Upper lobe of left lung (tissue), 6 donors: ENCODE measurements around the gene CRYBA2. TPM values are rescaled to one million over a fixed set of nuclear protein-coding genes. Genes with fewer than 3 reads are reported as not detected.

Experiments used
- ATAC-seq, 2 donors: fragments of 200-7000 bp; cut with Tn5 transposase; one replicate each; pipeline ENCODE4 v1.9.1; 2022; ENCODE audit warnings: mild to moderate bottlenecking in 2 of 2, moderate library complexity in 2 of 2; ENCODE audit not compliant: low FRiP score in 2 of 2
- DNase-seq, 2 donors: peaks; one replicate each; pipeline ENCODE4 v3.0.0-alpha.2; 2019 to 2020
- H3K27ac ChIP-seq, 4 donors: fragments of 200-600 bp; sonication (generic); one replicate each; pipeline ENCODE4 v1.5.1; 2016 to 2019
- H3K27me3 ChIP-seq, 4 donors: fragments of 200-600 bp; sonication (generic); one replicate each; pipeline ENCODE4 v1.5.1; 2017 to 2019
- H3K36me3 ChIP-seq, 4 donors: fragments of 200-600 bp; sonication (generic); one replicate each; pipeline ENCODE4 v1.5.1; 2016 to 2019
- H3K4me1 ChIP-seq, 4 donors: fragments of 200-600 bp; sonication (generic); one replicate each; pipeline ENCODE4 v1.5.1; 2018 to 2019
- H3K4me3 ChIP-seq, 4 donors: fragments of 200-600 bp; sonication (generic); one replicate each; pipeline ENCODE4 v1.5.1; 2017 to 2019; ENCODE audit warnings: mild to moderate bottlenecking in 2 of 4, moderate library complexity in 1 of 4
- H3K9me3 ChIP-seq, 4 donors: fragments of 200-600 bp; sonication (generic); one replicate each; pipeline ENCODE4 v1.5.1; 2018 to 2019
- EP300 ChIP-seq, 4 donors: sonication (generic); formaldehyde crosslinking; IDR thresholded peaks; one replicate each; pipeline ENCODE4 v1.5.1; 2017; ENCODE audit warnings: antibody characterized with exemption in 4 of 4, control low read depth in 2 of 4
- POLR2A ChIP-seq, 4 donors: fragments of 450-650 bp; IDR thresholded peaks; one replicate each; pipeline ENCODE4 v1.5.1; 2016 to 2017; ENCODE audit warnings: antibody characterized with exemption in 4 of 4, mild to moderate bottlenecking in 2 of 4
- POLR2AphosphoS5 ChIP-seq, 2 donors: sonication (generic); formaldehyde crosslinking; IDR thresholded peaks; one replicate each; pipeline ENCODE4 v1.5.1; 2017; ENCODE audit warnings: antibody characterized with exemption in 2 of 2
- WGBS, 2 donors: methylation state at CpG; one replicate each; pipeline ENCODE4 v1.1.5; 2017 to 2018; 5-methylcytosine and 5-hydroxymethylcytosine counted together
- total RNA-seq, 6 donors: library from RNA; depleted of rRNA in 4 of 6; stranded (reverse); fragments of >200 nt in 4 of 6; gene quantifications; one replicate each; pipeline versions ENCODE4 v1.1.0 to v1.2.1, GENCODE V29; 2016 to 2021
- TF ChIP-seq, protein P1 (sequence below), 6 experiments: fragments of 450-650 bp in 4 of 6; fragments of 200-600 bp in 2 of 6; sonication (generic) in 2 of 6; IDR thresholded peaks; one replicate each; pipeline ENCODE4 v1.5.1; 2016 to 2019; ENCODE audit warnings: antibody characterized with exemption in 6 of 6
- donor health status: DM: no; HTN: no; CAD: no; lungs with moderate emphysema.
- donor health status: DM: no; HTN: yes; CAD: no; lungs with severe emphysema.

Gene CRYBA2
- total RNA-seq, 6 donors from 2014 or later, result not detected

- peak in 1 of 2 donors; percentile 56 for DNase-seq
- Histone ChIP-seq H3K4me1 (peaks cover 14 to 28% (median 20%) of the 10 kb centered on the region in 4 donors), H3K9me3 (no peaks in the 10 kb centered on the region), H3K36me3 (no peaks in the 10 kb centered on the region), H3K4me3 (no peak overlapping the region), H3K27ac (no peak overlapping the region), H3K27me3 (peaks cover 0 to 60% (median 35%) of the 10 kb centered on the region in 4 donors)
- TF ChIP-seq POLR2AphosphoS5 (IDR thresholded peaks at IDR 0.05) (no peak), EP300 (IDR thresholded peaks at IDR 0.05) (no peak), POLR2A (IDR thresholded peaks at IDR 0.05) (no peak)
- TF ChIP-seq, protein P1, sequence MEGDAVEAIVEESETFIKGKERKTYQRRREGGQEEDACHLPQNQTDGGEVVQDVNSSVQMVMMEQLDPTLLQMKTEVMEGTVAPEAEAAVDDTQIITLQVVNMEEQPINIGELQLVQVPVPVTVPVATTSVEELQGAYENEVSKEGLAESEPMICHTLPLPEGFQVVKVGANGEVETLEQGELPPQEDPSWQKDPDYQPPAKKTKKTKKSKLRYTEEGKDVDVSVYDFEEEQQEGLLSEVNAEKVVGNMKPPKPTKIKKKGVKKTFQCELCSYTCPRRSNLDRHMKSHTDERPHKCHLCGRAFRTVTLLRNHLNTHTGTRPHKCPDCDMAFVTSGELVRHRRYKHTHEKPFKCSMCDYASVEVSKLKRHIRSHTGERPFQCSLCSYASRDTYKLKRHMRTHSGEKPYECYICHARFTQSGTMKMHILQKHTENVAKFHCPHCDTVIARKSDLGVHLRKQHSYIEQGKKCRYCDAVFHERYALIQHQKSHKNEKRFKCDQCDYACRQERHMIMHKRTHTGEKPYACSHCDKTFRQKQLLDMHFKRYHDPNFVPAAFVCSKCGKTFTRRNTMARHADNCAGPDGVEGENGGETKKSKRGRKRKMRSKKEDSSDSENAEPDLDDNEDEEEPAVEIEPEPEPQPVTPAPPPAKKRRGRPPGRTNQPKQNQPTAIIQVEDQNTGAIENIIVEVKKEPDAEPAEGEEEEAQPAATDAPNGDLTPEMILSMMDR (IDR thresholded peaks at IDR 0.05), result no peak
- 13 to 16% methylated on average over 32 to 34 of the region's 34 CpGs for WGBS, 2 donors
- ATAC-seq, result no peak
These were observed 31.3 kb downstream of the CRYBA2 start for GRCh38 chr2:218961651-218962570.

DNA sequence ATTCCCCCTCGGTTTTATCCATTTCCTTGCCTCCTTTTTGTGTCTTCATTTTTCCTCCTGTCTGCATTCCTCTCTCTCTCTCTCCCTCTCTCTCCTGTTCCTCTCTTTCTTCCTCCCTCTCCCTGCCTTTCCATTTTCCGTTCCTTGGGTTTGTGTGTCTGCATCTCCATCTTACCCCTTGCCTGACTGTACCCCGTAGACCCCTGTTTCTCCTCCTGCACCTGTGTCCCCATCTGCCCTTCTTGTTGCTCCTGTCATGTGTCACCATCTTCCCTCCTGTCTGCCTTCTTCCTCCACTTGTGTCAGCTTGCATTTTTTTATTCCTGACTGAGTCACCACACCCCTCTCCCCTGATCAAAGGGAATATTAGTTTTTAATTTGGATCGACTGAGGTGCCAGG, 32.0 kb downstream of the CRYBA2 start:
- no peak for TF ChIP-seq EP300 (IDR thresholded peaks at IDR 0.05)
- no peak for TF ChIP-seq POLR2A (IDR thresholded peaks at IDR 0.05)
- no peak for TF ChIP-seq POLR2AphosphoS5 (IDR thresholded peaks at IDR 0.05)
- TF ChIP-seq, protein P1 (IDR thresholded peaks at IDR 0.05), result no peak
- Histone ChIP-seq H3K4me1 (peaks cover 14 to 28% (median 20%) of the 10 kb centered on the region in 4 donors), H3K4me3 (no peak overlapping the region), H3K27me3 (peaks cover 0 to 60% (median 35%) of the 10 kb centered on the region in 4 donors), H3K36me3 (no peaks in the 10 kb centered on the region), H3K27ac (no peak overlapping the region), H3K9me3 (no peaks in the 10 kb centered on the region)
- no peak for ATAC-seq
- no peak for DNase-seq
- WGBS, 2 donors, result 13% methylated on average over 4 of the region's 4 CpGs

DNA sequence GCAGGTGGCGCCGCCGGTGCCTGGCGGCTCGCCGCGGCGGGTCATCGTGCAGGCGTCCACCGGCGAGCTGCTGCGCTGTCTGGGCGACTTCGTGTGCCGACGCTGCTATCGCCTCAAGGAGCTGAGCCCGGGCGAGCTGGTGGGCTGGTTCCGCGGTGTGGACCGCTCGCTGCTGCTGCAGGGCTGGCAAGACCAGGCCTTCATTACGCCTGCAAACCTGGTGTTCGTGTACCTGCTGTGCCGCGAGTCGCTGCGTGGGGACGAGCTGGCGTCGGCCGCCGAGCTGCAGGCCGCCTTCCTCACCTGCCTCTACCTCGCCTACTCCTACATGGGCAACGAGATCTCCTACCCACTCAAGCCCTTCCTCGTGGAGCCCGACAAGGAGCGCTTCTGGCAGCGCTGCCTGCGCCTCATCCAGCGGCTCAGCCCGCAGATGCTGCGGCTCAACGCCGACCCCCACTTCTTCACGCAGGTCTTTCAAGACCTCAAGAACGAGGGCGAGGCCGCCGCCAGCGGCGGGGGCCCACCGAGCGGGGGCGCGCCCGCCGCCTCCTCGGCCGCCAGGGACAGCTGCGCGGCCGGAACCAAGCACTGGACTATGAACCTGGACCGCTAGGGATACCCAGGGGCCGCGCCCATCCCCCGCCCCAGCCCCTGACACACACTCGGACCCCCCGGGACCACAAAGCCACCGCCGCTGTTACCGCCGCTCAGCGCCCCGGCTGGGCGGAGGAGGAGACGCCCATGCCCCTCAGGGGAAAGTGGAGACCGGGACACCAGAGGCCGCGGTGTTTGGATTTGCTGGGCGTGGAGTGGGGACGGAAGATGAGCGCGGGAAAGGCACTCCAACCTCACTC, 32.7 kb downstream of the CRYBA2 start:
- ATAC-seq (no peak), DNase-seq (peak in 1 of 2 donors; percentile 83)
- Histone ChIP-seq H3K27ac (no peak overlapping the region), H3K4me1 (peaks cover 14 to 28% (median 20%) of the 10 kb centered on the region in 4 donors), H3K9me3 (no peaks in the 10 kb centered on the region), H3K27me3 (peaks cover 0 to 60% (median 35%) of the 10 kb centered on the region in 4 donors), H3K36me3 (no peaks in the 10 kb centered on the region), H3K4me3 (peak overlapping the region in 1 of 4 donors; percentile 37)
- WGBS, 2 donors, result 6 to 7% methylated on average over 13 to 28 of the region's 87 CpGs
- TF ChIP-seq POLR2A (IDR thresholded peaks at IDR 0.05), result no peak
- TF ChIP-seq, protein P1 (IDR thresholded peaks at IDR 0.05), result no peak
- no peak for TF ChIP-seq EP300 (IDR thresholded peaks at IDR 0.05)
- no peak for TF ChIP-seq POLR2AphosphoS5 (IDR thresholded peaks at IDR 0.05)

- 3 to 4% methylated on average over 8 to 27 of the region's 67 CpGs for WGBS, 2 donors
- Histone ChIP-seq H3K4me1 (peaks cover 14 to 28% (median 20%) of the 10 kb centered on the region in 4 donors), H3K36me3 (no peaks in the 10 kb centered on the region), H3K4me3 (peak overlapping the region in 3 of 4 donors; percentile 37 to 48 (median 47)), H3K9me3 (no peaks in the 10 kb centered on the region), H3K27ac (no peak overlapping the region), H3K27me3 (peaks cover 0 to 58% (median 35%) of the 10 kb centered on the region in 4 donors)
- no peak for DNase-seq
- TF ChIP-seq POLR2A (IDR thresholded peaks at IDR 0.05) (no peak), POLR2AphosphoS5 (IDR thresholded peaks at IDR 0.05) (no peak), EP300 (IDR thresholded peaks at IDR 0.05) (no peak)
- TF ChIP-seq, protein P1 (IDR thresholded peaks at IDR 0.05), result no peak
- no peak for ATAC-seq
These were observed 33.4 kb downstream of the CRYBA2 start for GRCh38 chr2:218959761-218960308.
